ENCODE measurements around the gene GCNA.

GRCh38 chrX:71563921-71564320, 14.3 kb upstream of the GCNA start:
- TF ChIP-seq CTCF (IDR thresholded peaks at IDR 0.05) (no peak), FOXP4 (CRISPR knock-in tag; IDR thresholded peaks at IDR 0.05) (no peak), CREM (CRISPR knock-in tag; IDR thresholded peaks at IDR 0.05) (no peak), ZNF138 (CRISPR knock-in tag; conservative IDR thresholded peaks at IDR 0.05) (no peak), E2F5 (CRISPR knock-in tag; IDR thresholded peaks at IDR 0.05) (no peak), ZNF423 (CRISPR knock-in tag; IDR thresholded peaks at IDR 0.05) (no peak), ZBTB21 (CRISPR knock-in tag; IDR thresholded peaks at IDR 0.05; ENCODE audit: borderline replicate concordance) (no peak), MAX (CRISPR knock-in tag; IDR thresholded peaks at IDR 0.05) (no peak), TCF7 (CRISPR knock-in tag; IDR thresholded peaks at IDR 0.05; ENCODE audit: low read depth) (no peak), NR1H2 (CRISPR knock-in tag; IDR thresholded peaks at IDR 0.05) (no peak), ARID4B (CRISPR knock-in tag; IDR thresholded peaks at IDR 0.05; ENCODE audit: borderline replicate concordance) (no peak)

Data from WTC11 (cell line).